ENCODE results near the gene DRD4. TPM values are rescaled to one million over a fixed set of nuclear protein-coding genes. Genes with fewer than 3 reads are reported as not detected.

DRD4 gene
- total and polyA plus RNA-seq, 10 of the 15 experiments (the other 5 are each of a cell fraction or from before 2014, with no cell fraction given) = not detected

GRCh38 chr11:598005-598680, 38.9 kb upstream of the DRD4 start:
- ChIA-PET POLR2A (no interaction called here), RAD21 (ENCODE audit: unreplicated experiment) (no interaction called here), SMC1A (ENCODE audit: uncharacterized antibody, unreplicated experiment) (no interaction called here), CTCF (no interaction called here)
- no TSS peak for BruUV-seq (replicated peaks)
- H3K27ac ChIP-seq (ENCODE audit: control insufficient read depth, insufficient read depth) = no peak overlapping the region
- H3K4me2 ChIP-seq (ENCODE audit: control insufficient read depth, insufficient read depth) = no peak overlapping the region
- peaks cover 17 to 52% of the 10 kb centered on the region in 2 experiments; a peak in 3 of 4 replicates for H3K36me3 ChIP-seq (ENCODE audit: control insufficient read depth in 2 of 2, insufficient read depth in 2 of 2, low read length in 1 of 2)
- FAIRE-seq = no peak
- H4K20me1 ChIP-seq (ENCODE audit: control insufficient read depth, insufficient read depth) = no peaks in the 10 kb centered on the region; the same call in 1 of the 2 replicates
- no peak overlapping the region for H2AFZ ChIP-seq (ENCODE audit: control insufficient read depth, low read depth, low read length)
- intact Hi-C loops (cut with micrococcal nuclease; ENCODE audit: unreplicated experiment) = no loop called here
- in situ Hi-C loops (cut with MboI) = no loop called here
- H3K9me3 ChIP-seq (replicated peaks; ENCODE audit: control insufficient read depth, insufficient read depth, low read length) = no peaks in the 10 kb centered on the region
- WGBS (ENCODE audit: insufficient coverage, insufficient replicate concordance, low lambda C conversion rate, missing lambda C conversion rate) = 97% methylated on average over 27 of the region's 30 CpGs
- H3K27me3 ChIP-seq (replicated peaks in 1 of 2; ENCODE audit: control insufficient read depth in 2 of 2, insufficient read depth in 2 of 2, low read length in 1 of 2) = no peaks in the 10 kb centered on the region
- H3K9ac ChIP-seq (ENCODE audit: control insufficient read depth, insufficient read depth, low read length) = no peak overlapping the region
- no peaks in the 10 kb centered on the region for H3K79me2 ChIP-seq (ENCODE audit: control insufficient read depth, insufficient read depth, low read length)
- no peak overlapping the region for H3K4me3 ChIP-seq
- no peak for ATAC-seq
- TF ChIP-seq NFYB (IDR thresholded peaks at IDR 0.05; ENCODE audit: insufficient read depth, low read depth, low read length) (no peak), POLR2A (IDR thresholded peaks at IDR 0.05; ENCODE audit: low read depth, low read length) (peak; percentile 44; the same call in 1 of the 2 replicates)
- H3K4me1 ChIP-seq (ENCODE audit: control insufficient read depth, insufficient read depth, low read length) = no peaks in the 10 kb centered on the region
- no peak for DNase-seq (ENCODE audit: low read depth, low spot score)

- ChIA-PET SMC1A (ENCODE audit: uncharacterized antibody, unreplicated experiment) (interaction anchor here (0.9 to 1.2 kb wide), 2 partner anchors 57 to 123 kb away, joined by 3 read pairs; no protein-coding TSS in a partner anchor), POLR2A (no interaction called here), CTCF (no interaction called here), RAD21 (ENCODE audit: unreplicated experiment) (no interaction called here)
- in situ Hi-C loops (cut with MboI) (no loop called here), intact Hi-C loops (cut with micrococcal nuclease; ENCODE audit: unreplicated experiment) (no loop called here)
- ATAC-seq = no peak
- no peak for FAIRE-seq
- H4K20me1 ChIP-seq (ENCODE audit: control insufficient read depth, insufficient read depth) = no peaks in the 10 kb centered on the region; the same call in 1 of the 2 replicates
- no peaks in the 10 kb centered on the region for H3K27me3 ChIP-seq (replicated peaks in 1 of 2; ENCODE audit: control insufficient read depth in 2 of 2, insufficient read depth in 2 of 2, low read length in 1 of 2)
- no peaks in the 10 kb centered on the region for H3K79me2 ChIP-seq (ENCODE audit: control insufficient read depth, insufficient read depth, low read length)
- no peaks in the 10 kb centered on the region for H3K9me3 ChIP-seq (replicated peaks; ENCODE audit: control insufficient read depth, insufficient read depth, low read length)
- H3K4me3 ChIP-seq = no peak overlapping the region
- WGBS (ENCODE audit: insufficient coverage, insufficient replicate concordance, low lambda C conversion rate, missing lambda C conversion rate) = 95% methylated on average over 22 of the region's 23 CpGs
- TSS peak; percentile 45 for BruUV-seq (replicated peaks)
- H2AFZ ChIP-seq (ENCODE audit: control insufficient read depth, low read depth, low read length) = no peak overlapping the region
- H3K9ac ChIP-seq (ENCODE audit: control insufficient read depth, insufficient read depth, low read length) = no peak overlapping the region
- no peaks in the 10 kb centered on the region for H3K4me1 ChIP-seq (ENCODE audit: control insufficient read depth, insufficient read depth, low read length)
- no peak for DNase-seq (ENCODE audit: low read depth, low spot score)
- H3K4me2 ChIP-seq (ENCODE audit: control insufficient read depth, insufficient read depth) = no peak overlapping the region
- no peak overlapping the region for H3K27ac ChIP-seq (ENCODE audit: control insufficient read depth, insufficient read depth)
- H3K36me3 ChIP-seq (ENCODE audit: control insufficient read depth in 2 of 2, insufficient read depth in 2 of 2, low read length in 1 of 2) = peaks cover 13 to 56% of the 10 kb centered on the region in 2 experiments; a peak in 3 of 4 replicates
- no peak for TF ChIP-seq BRCA1 (IDR thresholded peaks at IDR 0.05; ENCODE audit: low read depth, low read length)
- no peak for TF ChIP-seq RELA (IDR thresholded peaks at IDR 0.05; ENCODE audit: borderline replicate concordance, partially characterized antibody)
- TF ChIP-seq, protein P1, sequence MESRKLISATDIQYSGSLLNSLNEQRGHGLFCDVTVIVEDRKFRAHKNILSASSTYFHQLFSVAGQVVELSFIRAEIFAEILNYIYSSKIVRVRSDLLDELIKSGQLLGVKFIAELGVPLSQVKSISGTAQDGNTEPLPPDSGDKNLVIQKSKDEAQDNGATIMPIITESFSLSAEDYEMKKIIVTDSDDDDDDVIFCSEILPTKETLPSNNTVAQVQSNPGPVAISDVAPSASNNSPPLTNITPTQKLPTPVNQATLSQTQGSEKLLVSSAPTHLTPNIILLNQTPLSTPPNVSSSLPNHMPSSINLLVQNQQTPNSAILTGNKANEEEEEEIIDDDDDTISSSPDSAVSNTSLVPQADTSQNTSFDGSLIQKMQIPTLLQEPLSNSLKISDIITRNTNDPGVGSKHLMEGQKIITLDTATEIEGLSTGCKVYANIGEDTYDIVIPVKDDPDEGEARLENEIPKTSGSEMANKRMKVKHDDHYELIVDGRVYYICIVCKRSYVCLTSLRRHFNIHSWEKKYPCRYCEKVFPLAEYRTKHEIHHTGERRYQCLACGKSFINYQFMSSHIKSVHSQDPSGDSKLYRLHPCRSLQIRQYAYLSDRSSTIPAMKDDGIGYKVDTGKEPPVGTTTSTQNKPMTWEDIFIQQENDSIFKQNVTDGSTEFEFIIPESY (IDR thresholded peaks at IDR 0.05) = no peak
- no peak for TF ChIP-seq IKZF1 (conservative IDR thresholded peaks at IDR 0.05)
- no peak for TF ChIP-seq SP1 (IDR thresholded peaks at IDR 0.05; ENCODE audit: low read depth, low read length)
- TF ChIP-seq ZNF24 (IDR thresholded peaks at IDR 0.05) = no peak
- no peak for TF ChIP-seq ZZZ3 (IDR thresholded peaks at IDR 0.05; ENCODE audit: control insufficient read depth, insufficient read length, low read depth)
- no peak for TF ChIP-seq HDGF (IDR thresholded peaks at IDR 0.05)
- no peak; the same call in 1 of the 2 replicates for TF ChIP-seq POLR2A (IDR thresholded peaks at IDR 0.05; ENCODE audit: low read depth, low read length)
- TF ChIP-seq RFX5 (IDR thresholded peaks at IDR 0.05; ENCODE audit: low read depth, low read length) = no peak
- no peak for TF ChIP-seq WRNIP1 (IDR thresholded peaks at IDR 0.05; ENCODE audit: borderline replicate concordance, low read depth, low read length)
- TF ChIP-seq RCOR1 (conservative IDR thresholded peaks at IDR 0.05; ENCODE audit: low read depth, low read length) = no peak
- no peak for TF ChIP-seq KAT2A (conservative IDR thresholded peaks at IDR 0.05; ENCODE audit: control insufficient read depth, low read depth, low read length)
Measured at GRCh38 chr11:601573-602245, 35.4 kb upstream of the DRD4 start.
